ENCODE measurements around the gene THY1.

THY1 gene

GRCh38 chr11:119368121-119369034, 54.6 kb downstream of the THY1 start:
- DNase-seq: no peak

DNA sequence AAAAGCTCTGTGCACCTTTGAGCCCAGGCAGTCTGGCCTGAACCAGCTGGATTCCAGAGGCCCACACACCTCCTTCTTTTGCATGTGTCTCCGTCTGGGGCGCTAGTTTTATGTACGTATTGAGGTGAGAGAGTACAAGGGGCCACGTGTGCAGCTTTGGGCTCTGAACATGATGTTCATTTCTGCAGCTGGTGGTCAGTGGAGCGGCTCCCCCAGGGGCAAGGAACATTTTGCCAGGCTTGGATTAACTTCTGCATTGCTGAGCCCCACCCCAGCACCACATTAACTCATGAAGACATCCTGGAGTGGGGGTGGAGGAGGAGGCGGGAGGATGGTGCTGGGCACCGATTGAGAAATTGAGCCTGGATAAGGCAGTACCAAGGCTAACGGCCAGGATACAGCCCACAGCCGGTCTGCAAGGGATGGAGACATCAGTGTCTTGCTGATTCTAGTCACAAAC, 55.3 kb downstream of the THY1 start:
- no peak for DNase-seq
